Measurements from ENCODE around the gene ELK4.
"Not testable (repeated sequence)": the region's sequence is repeated elsewhere in the genome, so short reads cannot be mapped to it uniquely, and the experiment has no call there.

ELK4 gene

GRCh38 chr1:205650241-205650640, 18.4 kb upstream of the ELK4 start:
- Histone ChIP-seq H3K9me3 (ENCODE audit: control insufficient read depth in 1 of 2, low read length in 2 of 2) (no peaks in the 10 kb centered on the region), H3K27ac (ENCODE audit: low read depth, low read length) (no peak overlapping the region), H3K4me1 (ENCODE audit: control insufficient read depth in 1 of 2, insufficient read depth in 2 of 2, low read length in 2 of 2) (no peaks in the 10 kb centered on the region), H3K4me3 (ENCODE audit: low read depth in 1 of 2, low read length in 2 of 2) (no peak overlapping the region), H3K9ac (ENCODE audit: low read depth in 1 of 2, low read length in 2 of 2) (no peak overlapping the region), H3K36me3 (ENCODE audit: control insufficient read depth in 1 of 2, insufficient read depth in 2 of 2, low read length in 2 of 2) (no peaks in the 10 kb centered on the region), H3K27me3 (ENCODE audit: control insufficient read depth in 1 of 2, insufficient read depth in 2 of 2, low read length in 2 of 2) (no peaks in the 10 kb centered on the region)

GRCh38 chr1:205645519-205645918, 13.7 kb upstream of the ELK4 start:
- no peaks in the 10 kb centered on the region for H3K4me1 ChIP-seq (ENCODE audit: control insufficient read depth in 1 of 2, insufficient read depth in 2 of 2, low read length in 2 of 2)
- no peaks in the 10 kb centered on the region for H3K9me3 ChIP-seq (ENCODE audit: control insufficient read depth in 1 of 2, low read length in 2 of 2)
- H3K9ac ChIP-seq (ENCODE audit: low read depth in 1 of 2, low read length in 2 of 2), result no peak overlapping the region
- H3K27ac ChIP-seq (ENCODE audit: low read depth, low read length), result no peak overlapping the region
- no peaks in the 10 kb centered on the region for H3K36me3 ChIP-seq (ENCODE audit: control insufficient read depth in 1 of 2, insufficient read depth in 2 of 2, low read length in 2 of 2)
- H3K27me3 ChIP-seq (ENCODE audit: control insufficient read depth in 1 of 2, insufficient read depth in 2 of 2, low read length in 2 of 2), result no peaks in the 10 kb centered on the region
- H3K4me3 ChIP-seq (ENCODE audit: low read depth in 1 of 2, low read length in 2 of 2), result no peak overlapping the region

GRCh38 chr1:205642679-205643307, 11.0 kb upstream of the ELK4 start:
- H3K27me3 ChIP-seq (ENCODE audit: control insufficient read depth in 1 of 2, insufficient read depth in 2 of 2, low read length in 2 of 2), result no peaks in the 10 kb centered on the region
- H3K4me1 ChIP-seq (ENCODE audit: control insufficient read depth in 1 of 2, insufficient read depth in 2 of 2, low read length in 2 of 2), result no peaks in the 10 kb centered on the region
- no peak overlapping the region for H3K27ac ChIP-seq (ENCODE audit: low read depth, low read length)
- no peaks in the 10 kb centered on the region for H3K36me3 ChIP-seq (ENCODE audit: control insufficient read depth in 1 of 2, insufficient read depth in 2 of 2, low read length in 2 of 2)
- H3K9ac ChIP-seq (ENCODE audit: low read depth in 1 of 2, low read length in 2 of 2), result no peak overlapping the region
- H3K9me3 ChIP-seq (ENCODE audit: control insufficient read depth in 1 of 2, low read length in 2 of 2), result no peaks in the 10 kb centered on the region
- no peak overlapping the region for H3K4me3 ChIP-seq (ENCODE audit: low read depth in 1 of 2, low read length in 2 of 2)

GRCh38 chr1:205639567-205639966, 7.8 kb upstream of the ELK4 start:
- Histone ChIP-seq H3K4me3 (ENCODE audit: low read depth in 1 of 2, low read length in 2 of 2) (no peak overlapping the region), H3K4me1 (ENCODE audit: control insufficient read depth in 1 of 2, insufficient read depth in 2 of 2, low read length in 2 of 2) (no peaks in the 10 kb centered on the region), H3K9me3 (ENCODE audit: control insufficient read depth in 1 of 2, low read length in 2 of 2) (no peaks in the 10 kb centered on the region), H3K27me3 (ENCODE audit: control insufficient read depth in 1 of 2, insufficient read depth in 2 of 2, low read length in 2 of 2) (no peaks in the 10 kb centered on the region), H3K27ac (ENCODE audit: low read depth, low read length) (no peak overlapping the region), H3K9ac (ENCODE audit: low read depth in 1 of 2, low read length in 2 of 2) (no peak overlapping the region), H3K36me3 (ENCODE audit: control insufficient read depth in 1 of 2, insufficient read depth in 2 of 2, low read length in 2 of 2) (no peaks in the 10 kb centered on the region)

GRCh38 chr1:205637854-205638468, 6.2 kb upstream of the ELK4 start:
- H3K36me3 ChIP-seq (ENCODE audit: control insufficient read depth in 1 of 2, insufficient read depth in 2 of 2, low read length in 2 of 2), result no peaks in the 10 kb centered on the region
- H3K9ac ChIP-seq (ENCODE audit: low read depth in 1 of 2, low read length in 2 of 2), result no peak overlapping the region
- peaks cover 0 to 1% of the 10 kb centered on the region in 2 donors for H3K4me1 ChIP-seq (ENCODE audit: control insufficient read depth in 1 of 2, insufficient read depth in 2 of 2, low read length in 2 of 2)
- H3K4me3 ChIP-seq (ENCODE audit: low read depth in 1 of 2, low read length in 2 of 2), result no peak overlapping the region
- H3K27me3 ChIP-seq (ENCODE audit: control insufficient read depth in 1 of 2, insufficient read depth in 2 of 2, low read length in 2 of 2), result no peaks in the 10 kb centered on the region
- no peak overlapping the region for H3K27ac ChIP-seq (ENCODE audit: low read depth, low read length)
- no peaks in the 10 kb centered on the region for H3K9me3 ChIP-seq (ENCODE audit: control insufficient read depth in 1 of 2, low read length in 2 of 2)

GRCh38 chr1:205636732-205637131, 4.9 kb upstream of the ELK4 start:
- H3K9ac ChIP-seq (ENCODE audit: low read depth in 1 of 2, low read length in 2 of 2), result no peak overlapping the region
- no peak overlapping the region for H3K27ac ChIP-seq (ENCODE audit: low read depth, low read length)

GRCh38 chr1:205636138-205636530, 4.3 kb upstream of the ELK4 start:
- not testable (repeated sequence) for H3K4me1 ChIP-seq (ENCODE audit: control insufficient read depth in 1 of 2, insufficient read depth in 2 of 2, low read length in 2 of 2); H3K9me3 ChIP-seq (ENCODE audit: control insufficient read depth in 1 of 2, low read length in 2 of 2); H3K36me3 ChIP-seq (ENCODE audit: control insufficient read depth in 1 of 2, insufficient read depth in 2 of 2, low read length in 2 of 2); H3K27ac ChIP-seq (ENCODE audit: low read depth, low read length); H3K9ac ChIP-seq (ENCODE audit: low read depth in 1 of 2, low read length in 2 of 2); H3K27me3 ChIP-seq (ENCODE audit: control insufficient read depth in 1 of 2, insufficient read depth in 2 of 2, low read length in 2 of 2); H3K4me3 ChIP-seq (ENCODE audit: low read depth in 1 of 2, low read length in 2 of 2)

More at GRCh38 chr1:205636732-205637131, 4.9 kb upstream of the ELK4 start:
- Histone ChIP-seq H3K36me3 (ENCODE audit: control insufficient read depth in 1 of 2, insufficient read depth in 2 of 2, low read length in 2 of 2) (no peaks in the 10 kb centered on the region), H3K4me3 (ENCODE audit: low read depth in 1 of 2, low read length in 2 of 2) (no peak overlapping the region), H3K27me3 (ENCODE audit: control insufficient read depth in 1 of 2, insufficient read depth in 2 of 2, low read length in 2 of 2) (no peaks in the 10 kb centered on the region), H3K4me1 (ENCODE audit: control insufficient read depth in 1 of 2, insufficient read depth in 2 of 2, low read length in 2 of 2) (peaks cover 0 to 8% of the 10 kb centered on the region in 2 donors), H3K9me3 (ENCODE audit: control insufficient read depth in 1 of 2, low read length in 2 of 2) (no peaks in the 10 kb centered on the region)

- Histone ChIP-seq H3K27me3 (ENCODE audit: control insufficient read depth in 1 of 2, insufficient read depth in 2 of 2, low read length in 2 of 2) (no peaks in the 10 kb centered on the region), H3K27ac (ENCODE audit: low read depth, low read length) (no peak overlapping the region), H3K9ac (ENCODE audit: low read depth in 1 of 2, low read length in 2 of 2) (no peak overlapping the region), H3K4me1 (ENCODE audit: control insufficient read depth in 1 of 2, insufficient read depth in 2 of 2, low read length in 2 of 2) (peaks cover 15% of the 10 kb centered on the region in 2 donors), H3K9me3 (ENCODE audit: control insufficient read depth in 1 of 2, low read length in 2 of 2) (no peaks in the 10 kb centered on the region), H3K36me3 (ENCODE audit: control insufficient read depth in 1 of 2, insufficient read depth in 2 of 2, low read length in 2 of 2) (no peaks in the 10 kb centered on the region), H3K4me3 (ENCODE audit: low read depth in 1 of 2, low read length in 2 of 2) (no peak overlapping the region)
These were observed 1.7 kb upstream of the ELK4 start for GRCh38 chr1:205633421-205633976.

GRCh38 chr1:205632669-205633169, 908 bp upstream of the ELK4 start:
- H3K4me1 ChIP-seq (ENCODE audit: control insufficient read depth in 1 of 2, insufficient read depth in 2 of 2, low read length in 2 of 2), result peaks cover 15% of the 10 kb centered on the region in 2 donors
- no peaks in the 10 kb centered on the region for H3K9me3 ChIP-seq (ENCODE audit: control insufficient read depth in 1 of 2, low read length in 2 of 2)

GRCh38 chr1:205631010-205631767, 622 bp downstream of the ELK4 start:
- H3K27ac ChIP-seq (ENCODE audit: low read depth, low read length), result peak overlapping the region; percentile 98
- H3K4me3 ChIP-seq (ENCODE audit: low read depth in 1 of 2, low read length in 2 of 2), result peak overlapping the region; percentile 79 to 87
- no peaks in the 10 kb centered on the region for H3K27me3 ChIP-seq (ENCODE audit: control insufficient read depth in 1 of 2, insufficient read depth in 2 of 2, low read length in 2 of 2)
- peaks cover 16 to 18% of the 10 kb centered on the region in 2 donors for H3K4me1 ChIP-seq (ENCODE audit: control insufficient read depth in 1 of 2, insufficient read depth in 2 of 2, low read length in 2 of 2)
- no peaks in the 10 kb centered on the region for H3K36me3 ChIP-seq (ENCODE audit: control insufficient read depth in 1 of 2, insufficient read depth in 2 of 2, low read length in 2 of 2)
- peak overlapping the region; percentile 73 to 74 for H3K9ac ChIP-seq (ENCODE audit: low read depth in 1 of 2, low read length in 2 of 2)
- no peaks in the 10 kb centered on the region for H3K9me3 ChIP-seq (ENCODE audit: control insufficient read depth in 1 of 2, low read length in 2 of 2)

More at GRCh38 chr1:205632669-205633169, 908 bp upstream of the ELK4 start:
- Histone ChIP-seq H3K27me3 (ENCODE audit: control insufficient read depth in 1 of 2, insufficient read depth in 2 of 2, low read length in 2 of 2) (no peaks in the 10 kb centered on the region), H3K9ac (ENCODE audit: low read depth in 1 of 2, low read length in 2 of 2) (peak overlapping the region; percentile 71 to 90), H3K27ac (ENCODE audit: low read depth, low read length) (peak overlapping the region; percentile 83), H3K4me3 (ENCODE audit: low read depth in 1 of 2, low read length in 2 of 2) (peak overlapping the region; percentile 77 to 87), H3K36me3 (ENCODE audit: control insufficient read depth in 1 of 2, insufficient read depth in 2 of 2, low read length in 2 of 2) (no peaks in the 10 kb centered on the region)
